GM18511 (cell line): ENCODE measurements around the gene NINJ1.

Source experiments
- ATAC-seq: cut with Tn5 transposase; IDR thresholded peaks from one replicate; pipeline ENCODE4 v1.9.1; 2021; ENCODE audit warnings: mild to moderate bottlenecking, moderate library complexity; ENCODE audit not compliant: unreplicated experiment

NINJ1 gene

DNA sequence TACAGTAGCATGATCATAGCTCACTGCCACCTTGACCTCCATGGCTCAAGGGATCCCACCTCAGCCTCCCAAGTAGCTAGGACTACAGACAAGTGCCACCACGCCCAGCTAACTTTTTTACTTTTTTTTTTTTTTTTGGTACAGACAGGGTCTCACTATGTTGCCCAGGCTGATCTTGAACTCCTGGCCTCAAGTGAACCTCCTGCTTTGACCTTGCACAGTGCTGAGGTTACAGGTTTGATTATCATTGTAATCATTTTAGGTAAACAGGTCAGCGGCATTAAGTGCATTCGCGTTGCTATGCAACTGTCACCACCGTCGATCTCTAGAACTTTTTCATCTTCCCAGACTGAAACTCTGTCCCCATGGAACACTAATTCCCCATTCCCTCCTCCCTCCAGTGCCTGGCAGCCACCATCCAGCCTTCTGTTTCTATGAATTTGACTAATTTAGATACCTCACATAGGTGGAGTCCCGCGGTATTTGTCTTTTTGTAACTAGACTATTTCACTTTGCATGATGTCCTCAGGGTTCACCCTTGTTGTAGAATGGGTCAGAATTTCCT, 43.9 kb downstream of the NINJ1 start:
- ATAC-seq = no peak

GRCh38 chr9:93089481-93089991, 44.5 kb downstream of the NINJ1 start:
- ATAC-seq = no peak

GRCh38 chr9:93089024-93089423, 45.0 kb downstream of the NINJ1 start:
- ATAC-seq = no peak

GRCh38 chr9:93088656-93089015, 45.4 kb downstream of the NINJ1 start:
- ATAC-seq = no peak

DNA sequence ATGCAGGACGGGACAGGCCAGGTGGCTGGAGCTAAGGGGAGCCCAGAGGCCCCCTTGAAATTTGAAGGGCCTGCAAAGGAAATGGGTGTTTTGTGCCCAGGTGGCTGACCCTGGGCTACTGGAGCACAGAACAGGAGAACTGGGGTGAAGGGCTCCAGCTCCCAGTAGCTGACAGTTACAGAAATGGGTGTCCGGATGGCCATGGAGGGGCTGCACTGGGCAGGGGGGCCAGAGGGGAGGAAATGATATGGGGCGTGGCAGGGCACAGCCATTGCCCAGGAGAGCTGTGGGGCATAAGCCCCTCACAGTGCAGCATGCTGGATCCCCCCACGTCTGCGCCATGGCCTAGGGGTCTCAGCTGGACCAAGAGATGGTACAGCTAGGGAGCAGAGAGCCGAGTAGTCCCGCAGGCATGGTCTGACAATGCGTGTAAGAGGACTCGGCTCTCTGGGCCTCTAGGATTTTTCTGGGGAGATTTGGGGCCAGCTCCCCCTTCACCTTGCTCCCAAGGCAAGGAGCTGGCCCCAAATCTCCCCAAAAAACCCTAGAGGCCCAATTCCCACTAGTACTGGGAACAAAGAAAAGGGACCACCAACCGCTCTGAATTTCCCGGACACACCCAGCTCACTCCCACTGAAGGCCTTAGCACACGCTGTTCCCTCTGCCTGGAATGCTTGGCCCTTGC, 45.9 kb downstream of the NINJ1 start:
- ATAC-seq = no peak

GRCh38 chr9:93086447-93087224, 47.4 kb downstream of the NINJ1 start:
- no peak for ATAC-seq

DNA sequence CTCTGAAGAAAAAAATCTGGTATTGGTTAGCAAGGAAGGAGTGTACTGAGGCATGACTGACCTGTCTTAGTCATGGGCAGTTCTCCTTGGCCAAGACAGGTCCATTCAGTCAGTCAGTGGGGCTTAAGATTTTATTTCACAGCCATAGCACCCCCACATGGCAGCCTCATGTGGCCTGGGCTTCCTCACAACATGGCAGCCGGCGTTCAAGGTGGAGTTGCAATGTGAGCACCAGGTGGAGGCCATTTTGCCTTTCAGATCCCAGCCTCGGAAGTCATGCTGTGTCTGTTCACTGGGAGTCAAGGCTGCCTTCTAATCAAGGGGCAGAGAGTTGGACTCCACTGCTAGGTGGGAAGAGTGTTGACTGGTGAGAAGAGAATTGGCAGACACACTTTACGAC, 48.4 kb downstream of the NINJ1 start:
- ATAC-seq = no peak

DNA sequence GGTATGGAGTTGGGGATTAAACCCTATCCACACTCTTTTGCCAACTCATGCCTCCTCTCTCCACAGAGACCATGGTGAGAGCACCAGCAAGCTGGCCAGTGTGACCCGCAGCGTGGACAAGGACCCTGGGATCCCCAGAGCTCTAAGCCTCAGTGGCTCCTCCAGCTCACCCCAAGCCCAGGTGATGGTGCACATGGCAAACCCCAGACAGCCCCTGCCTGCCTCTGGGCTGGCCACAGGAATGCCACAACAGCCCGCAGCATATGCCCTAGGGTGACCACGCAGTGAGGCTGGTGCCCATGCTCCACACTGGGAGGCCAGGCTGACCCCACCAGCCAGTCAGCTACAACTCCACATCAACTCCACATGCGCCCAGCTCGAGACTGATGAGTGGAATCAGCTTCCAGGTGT, 49.6 kb downstream of the NINJ1 start:
- no peak for ATAC-seq

- no peak for ATAC-seq
These were observed 50.2 kb downstream of the NINJ1 start for GRCh38 chr9:93083592-93084470.

DNA sequence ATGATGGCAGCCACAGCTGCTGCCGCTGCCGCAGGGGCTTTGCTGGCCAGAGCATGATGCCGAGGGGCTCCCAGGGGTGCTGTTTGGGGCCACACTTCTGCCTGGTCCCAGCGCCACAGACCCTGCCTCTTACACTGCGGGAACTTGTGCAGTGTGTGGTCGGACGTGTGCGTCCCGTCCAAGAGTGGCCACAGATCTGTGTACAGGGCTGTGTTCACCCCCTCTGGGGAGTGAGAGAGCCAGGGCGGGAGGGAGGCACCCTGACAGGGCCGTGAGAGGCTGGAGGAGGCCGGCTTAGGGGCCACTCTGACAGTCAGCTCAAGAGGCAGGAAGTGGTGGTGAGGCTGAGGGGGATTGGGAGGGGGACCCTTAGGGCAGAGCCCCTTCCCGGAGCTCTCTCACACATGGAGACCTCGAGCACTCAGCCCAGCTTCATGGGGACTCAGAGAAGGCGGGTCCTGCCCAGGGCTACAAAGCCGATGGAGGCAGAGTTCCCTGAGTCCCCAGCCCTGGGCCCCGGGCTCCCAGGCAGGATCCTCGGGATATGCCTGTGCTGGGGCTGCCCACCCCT, 51.1 kb downstream of the NINJ1 start:
- ATAC-seq = no peak

- ATAC-seq = no peak
These were observed 52.1 kb downstream of the NINJ1 start for GRCh38 chr9:93081931-93082330.

GRCh38 chr9:93081081-93081529, 52.9 kb downstream of the NINJ1 start:
- ATAC-seq = no peak

DNA sequence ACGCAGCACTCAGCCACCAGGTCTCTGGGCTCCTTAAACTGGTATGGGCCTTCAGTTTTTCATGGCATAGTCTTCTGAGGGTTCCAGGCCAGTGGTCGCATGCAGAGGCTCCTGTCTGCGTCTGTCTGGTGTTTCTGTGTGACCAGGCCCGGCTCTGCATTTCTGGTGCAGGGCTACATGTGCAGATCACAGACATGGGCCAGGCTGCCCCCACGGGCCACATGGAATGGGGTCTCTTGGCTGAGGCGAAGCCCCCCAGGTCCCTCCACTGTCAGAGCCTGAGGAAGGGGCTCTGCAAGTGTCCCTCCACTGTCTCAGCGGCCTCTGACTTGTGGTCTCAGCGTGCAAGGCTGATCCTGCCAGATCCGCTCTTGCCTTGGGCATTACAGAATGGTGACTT, 53.6 kb downstream of the NINJ1 start:
- ATAC-seq = no peak

DNA sequence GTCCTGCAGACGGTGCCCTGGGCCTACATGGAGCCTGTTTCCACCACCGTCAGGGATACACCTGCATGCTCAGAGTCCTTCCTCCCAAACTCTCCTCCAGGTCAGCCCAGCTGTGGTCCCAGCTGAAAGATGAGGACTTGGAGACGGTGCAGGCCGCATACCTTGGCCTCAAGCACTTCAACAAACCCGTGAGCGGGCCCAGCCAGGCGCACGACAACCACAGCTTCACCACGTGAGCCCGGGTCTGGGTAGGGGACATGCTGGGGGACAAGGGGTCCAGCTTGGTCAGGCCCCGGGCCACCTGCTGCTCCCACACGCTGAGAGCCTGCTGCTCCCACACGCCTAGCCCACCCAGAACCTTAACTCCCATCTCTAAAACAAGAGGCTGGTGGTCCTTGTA, 54.7 kb downstream of the NINJ1 start:
- no peak for ATAC-seq

DNA sequence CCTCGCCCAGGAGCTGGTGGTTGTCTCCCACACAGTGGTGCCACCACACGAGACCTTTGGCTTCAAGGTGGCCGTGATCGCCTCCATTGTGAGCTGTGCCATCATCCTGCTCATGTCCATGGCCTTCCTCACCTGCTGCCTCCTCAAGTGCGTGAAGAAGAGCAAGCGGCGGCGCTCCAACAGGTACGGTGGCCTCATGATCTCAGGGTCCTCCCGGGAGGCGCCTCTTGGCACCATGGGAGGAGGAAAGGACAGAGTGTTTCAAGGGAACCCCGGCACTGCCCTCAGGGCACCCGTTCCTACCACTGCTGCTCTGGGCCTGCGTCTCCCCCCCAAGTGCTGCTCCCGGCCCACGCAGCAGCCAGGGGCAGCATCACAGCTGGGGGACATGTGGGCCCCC, 56.2 kb downstream of the NINJ1 start:
- no peak for ATAC-seq

- ATAC-seq = no peak
These were observed 56.7 kb downstream of the NINJ1 start for GRCh38 chr9:93077367-93077766.

DNA sequence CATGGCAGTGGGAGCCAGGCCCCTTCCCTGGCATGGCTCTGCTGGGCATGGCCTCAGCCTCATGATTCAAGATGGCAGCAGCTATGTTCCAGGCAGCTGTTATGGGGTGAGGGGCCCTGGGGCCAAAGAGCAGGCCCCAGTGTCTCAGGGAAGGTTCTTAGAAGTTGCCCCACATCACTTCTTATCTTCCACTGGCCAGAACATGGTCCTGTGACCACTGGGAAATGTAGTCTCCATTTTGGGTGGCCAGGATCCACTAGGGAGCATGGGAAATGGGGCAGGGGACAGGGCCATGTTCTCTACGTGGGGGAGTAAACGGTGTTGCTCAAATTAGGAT, 57.3 kb downstream of the NINJ1 start:
- no peak for ATAC-seq

DNA sequence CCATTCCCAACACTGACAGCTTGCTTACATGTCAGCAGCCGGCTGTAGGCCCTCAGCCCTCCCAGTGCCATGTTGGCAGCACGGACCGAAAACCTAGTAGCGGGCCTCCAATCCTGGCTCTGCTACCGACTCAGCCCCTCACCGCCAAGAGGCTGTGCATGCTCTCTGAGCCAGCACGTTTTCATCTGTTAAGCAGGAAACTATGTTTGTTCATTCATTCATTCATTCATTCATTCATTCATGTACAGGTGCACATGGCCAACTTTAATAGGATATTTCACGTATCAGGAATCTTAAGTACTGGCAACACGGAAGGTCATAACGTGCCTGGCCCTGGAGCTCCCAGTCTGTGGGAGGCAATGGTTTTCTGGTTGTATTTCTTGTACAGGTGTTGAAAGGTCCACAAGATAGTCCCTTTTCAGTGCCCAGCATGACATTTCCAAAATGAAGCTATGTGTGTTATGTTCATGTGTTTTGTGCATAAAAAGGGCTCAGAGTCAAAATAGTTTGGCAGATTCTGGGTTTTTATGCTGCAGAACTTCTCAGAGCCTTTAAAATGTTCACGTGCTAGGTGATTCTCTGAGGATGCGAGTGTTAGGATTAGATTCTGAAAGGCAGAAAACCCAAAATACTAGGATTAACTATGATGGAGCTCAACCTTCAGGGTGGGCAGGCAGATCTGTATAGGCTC, 57.8 kb downstream of the NINJ1 start:
- no peak for ATAC-seq

- ATAC-seq = no peak
These were observed 61.7 kb downstream of the NINJ1 start for GRCh38 chr9:93072383-93072795.
